HL-60/S4 treated with retinoic acid at 250 ng/mL for 4 days and 3 days (cell line): Measurements from ENCODE around the gene AEN.

Source experiments
- in situ Hi-C: fragments of 300-500 bp; cut with MboI; formaldehyde crosslinking; loops from 2 replicates; pipeline ENCODE4 v1.7.0; 2022; ENCODE audit warnings: low sequenced_read_pairs

Gene AEN

GRCh38 chr15:88648357-88649214, 27.4 kb downstream of the AEN start:
- in situ Hi-C loops, result no loop called here

GRCh38 chr15:88649286-88649733, 28.2 kb downstream of the AEN start:
- in situ Hi-C loops, result no loop called here

- in situ Hi-C loops, result no loop called here
Measured at GRCh38 chr15:88649753-88650551, 28.8 kb downstream of the AEN start.

- in situ Hi-C loops, result no loop called here
Measured at GRCh38 chr15:88650556-88650955, 29.4 kb downstream of the AEN start.

GRCh38 chr15:88651136-88651732, 30.1 kb downstream of the AEN start:
- in situ Hi-C loops, result no loop called here

GRCh38 chr15:88651971-88652370, 30.8 kb downstream of the AEN start:
- in situ Hi-C loops, result no loop called here

- in situ Hi-C loops, result no loop called here
Measured at GRCh38 chr15:88652456-88653199, 31.5 kb downstream of the AEN start.

- in situ Hi-C loops, result no loop called here
Measured at GRCh38 chr15:88653200-88654064, 32.3 kb downstream of the AEN start.

GRCh38 chr15:88654430-88655102, 33.4 kb downstream of the AEN start:
- in situ Hi-C loops, result no loop called here

- in situ Hi-C loops, result no loop called here
Measured at GRCh38 chr15:88655103-88655553, 34.0 kb downstream of the AEN start.

GRCh38 chr15:88655800-88656488, 34.8 kb downstream of the AEN start:
- in situ Hi-C loops, result no loop called here

- in situ Hi-C loops, result no loop called here
Measured at GRCh38 chr15:88656760-88657221, 35.7 kb downstream of the AEN start.

GRCh38 chr15:88657326-88658069, 36.4 kb downstream of the AEN start:
- in situ Hi-C loops, result no loop called here

GRCh38 chr15:88658070-88658965, 37.2 kb downstream of the AEN start:
- in situ Hi-C loops, result no loop called here

- in situ Hi-C loops, result no loop called here
Measured at GRCh38 chr15:88658972-88659931, 38.1 kb downstream of the AEN start.
